HepG2 (cell line): ENCODE results near the gene CMIP. TPM values are rescaled to one million over a fixed set of nuclear protein-coding genes. Genes with fewer than 3 reads are reported as not detected.

ENCODE experiments used
- ARID2 ChIP-seq: sonication (generic); formaldehyde crosslinking; IDR thresholded peaks from 2 replicates; pipeline ENCODE4 v1.8.1; 2022; ENCODE audit warnings: mild to moderate bottlenecking, missing genetic modification reagents, borderline replicate concordance
- CBX5 ChIP-seq: sonication (generic); formaldehyde crosslinking; IDR thresholded peaks from 2 replicates; pipeline ENCODE4 v1.4.0; 2020; ENCODE audit warnings: missing genetic modification reagents, borderline replicate concordance
- E2F5 ChIP-seq: sonication (generic); formaldehyde crosslinking; conservative IDR thresholded peaks from 2 replicates; pipeline ENCODE4 v1.4.0; 2020; ENCODE audit warnings: missing genetic modification reagents
- HOXA9 ChIP-seq: sonication (generic); formaldehyde crosslinking; IDR thresholded peaks from 2 replicates; pipeline ENCODE4 v1.8.1; 2022; ENCODE audit warnings: missing genetic modification reagents, mild to moderate bottlenecking, moderate library complexity, borderline replicate concordance
- KDM1A ChIP-seq: IDR thresholded peaks from 2 replicates; pipeline ENCODE4 v1.6.1; 2016; ENCODE audit warnings: missing compliant biosample characterization
- MIER2 ChIP-seq: IDR thresholded peaks from 2 replicates; pipeline ENCODE4 v1.6.1; 2016; ENCODE audit warnings: missing biosample characterization, missing genetic modification reagents
- MYPOP ChIP-seq: sonication (generic); formaldehyde crosslinking; IDR thresholded peaks from 2 replicates; pipeline ENCODE4 v1.8.1; 2023; ENCODE audit warnings: mild to moderate bottlenecking, moderate library complexity, missing genetic modification reagents
- MZF1 ChIP-seq: sonication (generic); formaldehyde crosslinking; IDR thresholded peaks from 2 replicates; pipeline ENCODE4 v1.8.1; 2023; ENCODE audit warnings: mild to moderate bottlenecking, missing genetic modification reagents, borderline replicate concordance
- PATZ1 ChIP-seq: sonication (generic); formaldehyde crosslinking; IDR thresholded peaks from 2 replicates; pipeline ENCODE4 v1.4.0; 2020; ENCODE audit warnings: missing genetic modification reagents
- PHF21A ChIP-seq: sonication (generic); formaldehyde crosslinking; IDR thresholded peaks from 2 replicates; pipeline ENCODE4 v1.5.0; 2020; ENCODE audit warnings: mild to moderate bottlenecking, missing genetic modification reagents
- RARG ChIP-seq: sonication (generic); formaldehyde crosslinking; IDR thresholded peaks from 2 replicates; pipeline ENCODE4 v1.4.0; 2020; ENCODE audit warnings: low read depth, mild to moderate bottlenecking, missing genetic modification reagents
- RXRB ChIP-seq: IDR thresholded peaks from 2 replicates; pipeline ENCODE4 v1.6.1; 2016; ENCODE audit warnings: borderline replicate concordance, missing genetic modification reagents, missing compliant biosample characterization
- SPEN ChIP-seq: sonication (generic); formaldehyde crosslinking; IDR thresholded peaks from 2 replicates; pipeline ENCODE4 v1.5.1; 2020; ENCODE audit warnings: low read depth, mild to moderate bottlenecking, missing genetic modification reagents
- SRSF9 ChIP-seq: fragments of 200-400 bp; formaldehyde crosslinking; IDR thresholded peaks from 2 replicates; pipeline ENCODE4 v1.6.1; 2018; ENCODE audit warnings: borderline replicate concordance, mild to moderate bottlenecking, low read depth, low read length; ENCODE audit not compliant: insufficient read depth, poor library complexity, severe bottlenecking
- STAT5B ChIP-seq: sonication (generic); formaldehyde crosslinking; IDR thresholded peaks from 2 replicates; pipeline ENCODE4 v1.4.0; 2020; ENCODE audit warnings: missing genetic modification reagents
- TAF1 ChIP-seq: sonication (generic); formaldehyde crosslinking; IDR thresholded peaks from 2 replicates; pipeline ENCODE4 v1.4.0; 2020; ENCODE audit warnings: missing genetic modification reagents
- TFDP1 ChIP-seq: IDR thresholded peaks from 2 replicates; pipeline ENCODE4 v1.6.1; 2016; ENCODE audit warnings: missing compliant biosample characterization, missing genetic modification reagents, borderline replicate concordance
- TSC22D2 ChIP-seq: sonication (generic); formaldehyde crosslinking; IDR thresholded peaks from 2 replicates; pipeline ENCODE4 v1.5.1; 2020; ENCODE audit warnings: missing genetic modification reagents, mild to moderate bottlenecking, borderline replicate concordance
- ZFP1 ChIP-seq: IDR thresholded peaks from 2 replicates; pipeline ENCODE4 v1.6.1; 2016
- ZMYM3 ChIP-seq: sonication (generic); formaldehyde crosslinking; IDR thresholded peaks from 2 replicates; pipeline ENCODE4 v1.5.1; 2020; ENCODE audit warnings: mild to moderate bottlenecking, missing genetic modification reagents
- ZNF260 ChIP-seq: sonication (generic); formaldehyde crosslinking; IDR thresholded peaks from 2 replicates; pipeline ENCODE4 v1.4.0; 2020; ENCODE audit warnings: missing genetic modification reagents, low read depth, mild to moderate bottlenecking, borderline replicate concordance
- ZNF383 ChIP-seq: sonication (generic); formaldehyde crosslinking; IDR thresholded peaks from 2 replicates; pipeline ENCODE4 v1.4.0; 2020; ENCODE audit warnings: missing genetic modification reagents, mild to moderate bottlenecking, borderline replicate concordance
- ZNF441 ChIP-seq: sonication (generic); formaldehyde crosslinking; IDR thresholded peaks from 2 replicates; pipeline ENCODE4 v1.7.0; 2021; ENCODE audit warnings: missing genetic modification reagents, borderline replicate concordance
- ZNF597 ChIP-seq: sonication (generic); formaldehyde crosslinking; IDR thresholded peaks from 2 replicates; pipeline ENCODE4 v1.5.0; 2020; ENCODE audit warnings: missing genetic modification reagents
- ZNF737 ChIP-seq: sonication (generic); formaldehyde crosslinking; IDR thresholded peaks from 2 replicates; pipeline ENCODE4 v1.5.0; 2020; ENCODE audit warnings: missing genetic modification reagents, mild to moderate bottlenecking, borderline replicate concordance
- polyA plus RNA-seq, 8 experiments: library from polyadenylated mRNA; depleted of rRNA in 3 of 8; stranded (reverse) in 7 of 8; unstranded in 1 of 8; fragments of >200 nt; fragmentation: Illumina TruSeq in 4 of 8; extraction: Trizol in 4 of 8; gene quantifications; 2 replicates each; pipeline versions ENCODE4 v1.2.1 to v1.2.3, GENCODE V29; 2011 to 2016; ENCODE audit warnings: low read depth in 4 of 8, missing spikeins in 1 of 8, mixed read lengths in 1 of 8; ENCODE audit not compliant: insufficient read depth in 1 of 8
- total RNA-seq, 5 experiments: library from RNA; depleted of rRNA; stranded (reverse); fragments of >200 nt; fragmentation: Illumina TruSeq; extraction: Trizol; gene quantifications; 2 replicates each; pipeline ENCODE4 v1.2.3, GENCODE V29; 2016; ENCODE audit warnings: low read depth in 1 of 5

The CMIP gene
- total and polyA plus RNA-seq, 2 of the 13 experiments (the other 11 are each of a cell fraction or from before 2014, with no cell fraction given), result 10.9 to 18.1 TPM

GRCh38 chr16:81481207-81481821 is 36.7 kb downstream of the CMIP start (continued):
- TF ChIP-seq SPEN (CRISPR knock-in tag) (no peak; the same call in none of the 2 replicates), KDM1A (peak; percentile 68), ZMYM3 (CRISPR knock-in tag) (peak; percentile 78; the same call in 1 of the 2 replicates), PATZ1 (CRISPR knock-in tag) (peak; percentile 85), E2F5 (CRISPR knock-in tag) (no peak), PHF21A (CRISPR knock-in tag) (peak; percentile 92), ARID2 (CRISPR knock-in tag) (no peak), TFDP1 (no peak), TAF1 (CRISPR knock-in tag) (no peak), CBX5 (CRISPR knock-in tag) (peak; percentile 74; the same call in 1 of the 2 replicates), RARG (CRISPR knock-in tag) (no peak), SRSF9 (no peak), ZNF441 (CRISPR knock-in tag) (no peak), STAT5B (no peak), MYPOP (CRISPR knock-in tag) (peak; percentile 60; the same call in 1 of the 2 replicates), ZNF597 (no peak), MIER2 (peak; percentile 69), ZNF383 (CRISPR knock-in tag) (no peak), TSC22D2 (no peak), RXRB (peak; percentile 82; the same call in 1 of the 2 replicates), ZFP1 (CRISPR knock-in tag) (0 out of 2 replicates have a peak, but pooled peaks have one; percentile 64), MZF1 (CRISPR knock-in tag) (no peak), ZNF260 (no peak), HOXA9 (CRISPR knock-in tag) (no peak), ZNF737 (CRISPR knock-in tag) (no peak)
